Suppressor macrophage treated with lipopolysaccharide for 4 hours (primary cell): ENCODE measurements around the gene NPR1.
"Not testable (repeated sequence)": the region's sequence is repeated elsewhere in the genome, so short reads cannot be mapped to it uniquely, and the experiment has no call there.

Source experiments
- DNase-seq: peaks from one replicate; pipeline ENCODE4 v3.0.0-alpha.2; 2020

NPR1 gene

GRCh38 chr1:153651771-153652170, 26.7 kb upstream of the NPR1 start:
- no peak for DNase-seq

DNA sequence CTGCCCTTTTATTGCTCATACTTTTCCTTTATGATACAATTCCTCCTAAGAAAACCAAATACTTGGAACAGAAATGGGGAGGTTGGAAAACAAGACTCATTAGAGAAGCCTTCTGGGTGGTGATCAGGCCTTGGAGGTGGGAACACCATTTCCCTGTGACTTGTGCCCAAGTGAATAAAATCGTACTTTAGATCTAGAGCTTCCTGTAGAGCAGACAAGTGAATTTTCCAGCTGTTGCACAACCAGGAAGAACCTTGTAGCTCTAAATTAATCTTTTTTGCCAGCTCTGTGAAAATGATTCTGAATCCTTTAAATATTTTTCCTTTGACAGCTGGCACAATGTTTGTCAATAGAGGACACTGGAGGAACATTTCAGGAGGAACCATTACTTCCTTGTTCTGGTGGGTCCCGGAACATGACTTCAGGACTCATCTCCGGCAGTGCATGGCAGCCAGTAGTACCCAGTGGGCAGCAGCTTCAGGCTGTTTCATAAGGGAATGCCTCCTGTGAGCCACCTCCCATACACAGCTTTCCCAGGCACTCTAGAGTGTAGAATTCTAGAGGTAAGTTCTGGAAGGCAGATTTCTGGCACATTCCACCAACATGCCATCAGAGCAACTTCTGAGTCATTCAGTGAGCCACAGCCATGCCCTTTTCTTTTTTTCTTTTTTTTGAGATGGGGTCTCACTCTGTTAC, 25.5 kb upstream of the NPR1 start:
- DNase-seq, result peak; percentile 67

- no peak for DNase-seq
Measured at GRCh38 chr1:153655333-153655732, 23.2 kb upstream of the NPR1 start.

DNA sequence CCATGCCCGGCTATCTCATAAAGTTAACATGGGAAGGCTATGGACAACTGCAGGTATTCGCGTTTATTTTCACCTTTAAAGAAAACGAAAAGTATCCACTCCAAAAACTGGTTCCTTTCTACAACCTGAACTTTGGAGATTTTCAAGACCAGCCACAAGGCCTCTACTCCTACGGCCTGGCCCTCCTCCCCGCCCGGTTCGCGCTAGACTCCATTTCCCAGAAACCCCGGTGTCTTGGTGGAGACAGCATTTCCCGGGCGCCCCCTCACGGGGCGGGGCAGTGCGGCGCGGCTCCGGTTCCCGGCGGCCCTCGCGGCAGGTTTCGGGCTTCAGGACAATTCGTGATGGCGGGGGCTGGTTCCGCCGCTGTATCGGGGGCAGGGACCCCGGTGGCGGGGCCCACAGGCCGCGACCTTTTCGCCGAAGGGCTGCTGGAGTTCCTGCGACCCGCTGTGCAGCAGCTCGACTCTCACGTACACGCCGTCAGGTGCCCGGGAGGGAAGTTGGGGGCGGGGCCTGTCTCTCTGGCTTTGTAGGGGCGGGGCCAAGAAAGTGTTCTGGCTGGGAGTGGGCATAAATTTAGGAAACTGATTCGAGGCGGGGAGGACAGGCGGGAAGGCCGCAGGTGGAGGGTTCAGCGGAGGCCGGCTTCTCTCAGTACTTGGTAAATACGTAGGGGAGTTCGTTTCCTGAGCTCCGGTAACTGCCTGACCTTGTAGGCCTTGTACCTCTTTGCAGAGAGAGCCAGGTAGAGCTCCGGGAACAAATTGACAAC, 19.9 kb upstream of the NPR1 start, which contains the start of gene SNAPIN:
TSS of gene SNAPIN (plus strand) at position 304 of the 775 bp plus-strand sequence. CDS start at position 345, 41 bp downstream.
- DNase-seq, result peak; percentile 95

GRCh38 chr1:153659175-153659534, 19.3 kb upstream of the NPR1 start:
- no peak for DNase-seq

DNA sequence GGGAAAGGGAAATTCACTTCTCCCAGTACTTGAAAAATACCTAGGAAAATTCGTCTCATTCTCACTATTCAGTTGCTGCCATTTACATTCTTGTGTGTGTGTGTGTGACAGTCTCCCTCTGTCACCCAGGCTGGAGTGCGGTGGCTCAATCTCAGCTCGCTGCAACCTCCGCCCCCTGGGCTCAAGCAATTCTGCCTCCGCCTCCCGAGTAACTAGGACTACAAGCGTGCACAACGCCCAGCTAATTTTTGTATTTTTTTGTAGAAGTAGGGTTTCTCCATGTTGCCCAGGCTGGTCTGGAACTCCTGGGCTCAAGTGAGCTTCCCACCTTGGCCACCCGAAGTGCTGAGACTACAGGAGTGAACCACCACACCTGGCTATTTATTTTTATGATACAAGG, 18.8 kb upstream of the NPR1 start:
- no peak for DNase-seq

- no peak for DNase-seq
Measured at GRCh38 chr1:153661111-153661708, 17.3 kb upstream of the NPR1 start.

GRCh38 chr1:153662269-153662668, 16.2 kb upstream of the NPR1 start:
- no peak for DNase-seq

DNA sequence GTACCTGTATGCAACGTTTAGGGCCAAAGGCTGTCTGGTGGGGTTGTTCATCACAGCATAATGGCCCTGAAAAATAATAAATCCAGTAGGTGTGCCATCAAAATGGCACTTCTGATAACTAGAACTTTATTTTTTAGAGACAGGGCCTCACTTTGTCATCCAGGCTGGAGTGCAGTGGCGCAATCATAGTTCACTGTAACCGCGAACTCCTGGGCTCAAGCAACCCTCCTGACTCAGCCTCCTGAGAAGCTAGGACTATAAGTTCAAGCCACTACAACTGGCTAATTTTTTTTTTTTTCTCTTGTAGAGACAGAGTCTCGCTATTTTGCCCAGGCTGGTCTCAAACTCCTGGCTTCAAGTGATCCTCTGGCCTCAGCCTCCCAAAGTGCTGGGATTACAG, 15.3 kb upstream of the NPR1 start:
- no peak for DNase-seq

DNA sequence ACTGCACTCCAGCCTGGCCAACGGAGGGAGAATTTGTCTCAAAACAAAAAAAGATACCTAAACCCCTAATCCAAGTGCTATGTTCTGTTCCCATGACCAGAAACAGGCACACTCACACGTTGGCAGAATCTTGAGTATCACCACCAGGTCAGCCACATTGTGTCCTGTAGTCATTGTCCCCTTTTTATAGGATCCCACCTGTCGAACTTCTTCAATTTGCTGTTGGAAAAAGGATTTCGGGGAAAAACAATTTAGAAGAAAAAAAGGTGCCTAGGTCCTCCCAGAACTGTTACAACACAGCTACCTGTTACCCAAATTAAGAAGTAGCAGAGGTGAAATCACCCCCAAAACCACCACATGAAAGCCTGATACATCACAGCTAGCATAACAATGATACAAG, 11.0 kb upstream of the NPR1 start:
- DNase-seq, result no peak

DNA sequence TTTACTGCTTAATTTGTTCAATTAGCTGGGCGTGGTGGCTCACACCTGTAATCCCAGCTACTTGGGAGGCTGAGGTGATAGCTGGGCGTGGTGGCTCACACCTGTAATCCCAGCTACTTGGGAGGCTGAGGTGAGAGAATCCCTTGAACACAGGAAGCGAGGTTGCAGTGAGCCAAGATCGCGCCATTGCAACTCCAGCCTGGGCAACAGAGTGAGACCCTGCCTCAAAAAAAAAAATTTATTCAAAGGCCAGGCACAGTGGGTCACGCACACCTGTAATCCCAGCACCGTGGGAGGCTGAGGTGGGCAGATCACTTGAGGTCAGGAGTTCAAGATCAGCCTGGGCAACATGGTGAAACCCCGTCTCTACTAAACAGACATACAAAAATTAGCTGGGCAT, 9.8 kb upstream of the NPR1 start:
- not testable (repeated sequence) for DNase-seq

- DNase-seq, result no peak
Measured at GRCh38 chr1:153669606-153670005, 8.9 kb upstream of the NPR1 start.

GRCh38 chr1:153670257-153670858, 8.1 kb upstream of the NPR1 start:
- no peak for DNase-seq

DNA sequence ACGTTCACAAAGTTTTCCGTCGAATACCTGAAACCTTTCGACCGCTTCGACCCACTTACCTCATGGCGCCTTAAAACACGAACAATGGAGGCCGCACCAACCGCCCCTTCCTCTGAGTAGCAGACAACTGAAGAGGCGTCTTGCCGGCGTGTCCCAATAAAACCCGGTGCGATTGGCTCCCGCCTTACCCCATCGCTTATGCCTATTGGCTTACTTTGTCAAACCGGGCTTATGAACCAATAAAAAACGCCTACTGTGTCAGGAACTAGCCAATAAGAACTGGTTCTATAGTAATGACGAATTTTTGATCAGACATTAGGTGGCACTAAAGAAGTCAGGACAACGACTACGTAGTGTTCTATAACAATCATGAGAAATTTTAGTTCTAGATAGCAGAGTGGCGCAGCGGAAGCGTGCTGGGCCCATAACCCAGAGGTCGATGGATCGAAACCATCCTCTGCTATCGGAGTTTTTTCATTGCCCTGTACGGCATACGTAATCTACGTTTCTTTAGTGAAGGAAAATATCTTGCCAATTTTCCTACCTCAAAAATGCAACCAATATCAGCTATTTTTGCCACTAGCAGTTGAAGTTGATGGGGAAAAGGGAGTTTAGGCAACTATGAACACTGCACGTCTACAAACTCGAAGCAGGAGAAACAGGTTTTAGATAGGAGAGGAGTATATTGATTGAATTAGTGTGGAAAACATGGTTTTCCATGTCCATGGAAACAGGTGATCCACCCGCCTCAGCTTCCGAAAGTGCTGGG, 7.4 kb upstream of the NPR1 start, which contains the start of gene ILF2:
TSS of gene ILF2 (minus strand) at position 135 of the 769 bp plus-strand sequence. CDS start at position 64, 71 bp downstream.
- DNase-seq, result peak; percentile 99

- peak; percentile 49 for DNase-seq
Measured at GRCh38 chr1:153671628-153672353, 6.7 kb upstream of the NPR1 start.

DNA sequence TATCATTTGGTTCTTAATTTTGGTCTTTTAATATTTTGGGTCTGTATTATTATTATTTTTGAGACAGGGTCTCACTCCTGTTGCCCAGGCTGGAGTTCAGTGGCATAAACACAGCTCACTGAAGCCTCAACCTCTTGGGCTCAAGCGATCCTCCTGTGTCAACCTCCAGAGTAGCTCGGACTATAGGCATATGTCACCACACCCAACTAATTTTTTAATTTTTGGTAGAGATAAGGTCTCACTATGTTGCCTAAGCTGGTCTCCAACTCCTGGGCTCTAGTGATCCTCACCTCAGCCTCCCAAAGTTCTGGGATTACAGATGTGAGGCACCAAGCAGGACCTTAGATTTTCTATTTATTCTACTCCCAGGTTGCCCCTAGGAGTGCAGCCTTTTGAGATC, 5.0 kb upstream of the NPR1 start:
- DNase-seq, result no peak

DNA sequence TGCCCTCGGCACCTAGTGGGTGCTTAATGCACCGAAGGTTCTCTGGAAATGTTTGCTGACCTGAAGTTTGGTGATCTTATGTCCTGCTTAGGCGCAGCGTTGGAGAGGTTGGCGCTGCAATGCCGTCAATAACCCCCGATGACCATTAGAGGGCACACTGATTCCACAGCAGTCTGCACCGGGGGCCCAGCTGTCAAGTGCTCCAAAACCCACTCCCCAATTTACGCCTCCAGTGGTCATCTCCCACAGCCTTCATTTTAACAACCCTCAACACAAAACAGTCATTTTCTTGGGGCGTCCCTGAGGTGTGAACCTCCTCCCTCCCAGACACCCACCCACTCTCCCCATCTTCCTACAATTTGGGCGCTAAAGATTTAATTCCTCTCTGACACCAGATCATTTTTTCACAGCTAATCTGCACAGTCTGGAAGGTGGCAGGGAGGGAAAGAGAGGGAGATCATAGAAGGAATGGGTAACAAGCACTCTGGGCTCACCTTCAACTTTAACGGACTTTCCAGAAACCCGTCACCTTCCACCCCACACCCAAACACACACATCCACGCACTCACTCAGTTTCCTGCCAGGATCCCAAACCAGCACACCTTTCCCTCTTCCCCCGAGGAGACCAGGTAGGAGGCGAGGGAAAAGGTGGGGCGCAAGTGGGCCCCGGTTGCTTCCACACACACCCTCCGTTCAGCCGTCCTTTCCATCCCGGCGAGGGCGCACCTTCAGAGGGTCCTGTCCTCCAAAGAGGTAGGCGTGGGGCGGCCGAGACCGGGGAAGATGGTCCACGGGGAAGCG, 570 bp upstream of the NPR1 start:
- peak; percentile 66 for DNase-seq

GRCh38 chr1:153679337-153680119, 1.0 kb downstream of the NPR1 start:
- peak; percentile 29 for DNase-seq

- no peak for DNase-seq
Measured at GRCh38 chr1:153680120-153680403, 1.6 kb downstream of the NPR1 start.

GRCh38 chr1:153682730-153683129, 4.2 kb downstream of the NPR1 start:
- no peak for DNase-seq

GRCh38 chr1:153683854-153684253, 5.4 kb downstream of the NPR1 start:
- DNase-seq, result peak; percentile 31
